CD4-positive, alpha-beta T cell treated with Interleukin-6 at 100 ng/mL for 8 hours (primary cell): ENCODE results near the gene FSD2.
"Not testable (repeated sequence)": the region's sequence is repeated elsewhere in the genome, so short reads cannot be mapped to it uniquely, and the experiment has no call there.

Experiments used
- DNase-seq: peaks from one replicate; pipeline ENCODE4 v3.0.0-alpha.2; 2020; ENCODE audit warnings: mixed read lengths, low spot score

Gene FSD2

DNA sequence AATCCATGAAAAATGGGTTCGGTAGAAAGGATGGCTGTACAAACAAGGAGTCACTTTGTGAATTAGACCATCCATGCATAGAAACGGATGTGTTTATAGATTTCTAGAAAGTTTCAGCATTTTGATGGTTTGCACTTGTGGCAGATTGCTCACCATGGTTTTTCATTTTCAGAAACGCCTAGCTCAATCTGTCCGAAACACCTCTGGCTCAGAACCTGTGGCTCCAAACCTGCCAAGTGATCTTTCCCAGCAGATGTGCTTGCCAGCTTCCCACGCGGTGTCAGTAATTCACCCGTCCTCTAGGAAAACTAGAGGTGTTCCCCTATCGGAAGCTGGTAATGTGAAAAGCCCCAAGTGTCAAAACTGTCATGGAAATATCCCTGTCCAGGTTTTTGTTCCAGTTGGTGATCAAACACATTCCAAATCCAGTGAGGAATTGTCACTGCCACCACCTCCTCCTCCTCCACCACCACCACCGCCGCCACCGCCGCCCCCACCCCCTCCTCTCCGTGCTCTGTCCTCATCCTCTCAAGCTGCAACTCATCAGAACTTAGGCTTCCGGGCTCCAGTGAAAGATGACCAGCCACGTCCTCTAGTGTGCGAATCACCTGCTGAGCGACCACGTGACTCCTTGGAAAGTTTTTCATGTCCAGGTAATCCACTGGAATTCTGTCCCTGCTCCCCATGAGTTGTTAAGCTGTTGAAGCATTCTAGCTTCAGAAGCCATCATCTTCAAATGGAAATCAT lies 24.7 kb upstream of the FSD2 start:
- DNase-seq = no peak

DNA sequence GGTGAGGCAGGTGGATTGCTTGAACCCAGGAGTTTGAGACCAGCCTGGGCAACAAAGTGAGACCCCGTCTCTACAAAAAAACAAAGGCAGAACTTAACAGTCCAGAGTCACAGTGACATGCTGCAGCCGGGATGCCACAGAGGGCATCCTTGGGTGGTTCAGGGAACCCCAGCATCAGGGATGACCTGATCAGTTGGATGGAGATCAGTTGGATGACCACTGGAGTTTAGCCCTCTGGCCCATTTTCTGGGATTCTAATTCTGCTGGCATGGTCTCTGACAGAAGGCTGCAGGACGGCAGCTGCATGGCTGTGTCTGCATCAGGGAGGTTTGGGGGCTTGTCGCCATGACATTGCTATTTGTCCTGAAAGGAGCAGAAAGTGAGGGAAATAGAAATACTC lies 23.4 kb upstream of the FSD2 start:
- DNase-seq = no peak

GRCh38 chr15:82828075-82828474 lies 22.2 kb upstream of the FSD2 start:
- DNase-seq = no peak

DNA sequence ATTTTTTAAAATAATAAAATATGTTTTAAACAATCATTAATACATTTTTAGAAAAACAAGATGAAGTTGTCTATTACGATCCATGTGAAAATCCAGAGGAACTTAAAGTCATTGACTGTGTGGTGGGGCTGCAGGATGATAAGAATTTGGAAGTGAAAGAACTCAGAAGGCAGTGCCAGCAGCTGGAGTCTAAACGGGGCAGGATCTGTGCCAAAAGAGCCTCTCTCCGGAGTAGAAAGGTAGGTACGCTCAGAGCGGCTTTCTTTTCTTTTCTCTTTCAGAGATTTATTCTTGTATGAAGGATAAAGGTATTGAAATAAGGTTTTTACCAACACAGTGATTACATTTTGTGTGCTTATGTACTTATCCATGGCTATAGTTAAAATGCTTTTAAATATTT lies 17.2 kb upstream of the FSD2 start:
- no peak for DNase-seq

GRCh38 chr15:82821851-82822250 lies 16.0 kb upstream of the FSD2 start:
- not testable (repeated sequence) for DNase-seq

GRCh38 chr15:82821396-82821795 lies 15.5 kb upstream of the FSD2 start:
- not testable (repeated sequence) for DNase-seq

- no peak for DNase-seq
These were observed 14.3 kb upstream of the FSD2 start for GRCh38 chr15:82820128-82820527.

- DNase-seq = no peak
These were observed 7.1 kb upstream of the FSD2 start for GRCh38 chr15:82812994-82813393.

DNA sequence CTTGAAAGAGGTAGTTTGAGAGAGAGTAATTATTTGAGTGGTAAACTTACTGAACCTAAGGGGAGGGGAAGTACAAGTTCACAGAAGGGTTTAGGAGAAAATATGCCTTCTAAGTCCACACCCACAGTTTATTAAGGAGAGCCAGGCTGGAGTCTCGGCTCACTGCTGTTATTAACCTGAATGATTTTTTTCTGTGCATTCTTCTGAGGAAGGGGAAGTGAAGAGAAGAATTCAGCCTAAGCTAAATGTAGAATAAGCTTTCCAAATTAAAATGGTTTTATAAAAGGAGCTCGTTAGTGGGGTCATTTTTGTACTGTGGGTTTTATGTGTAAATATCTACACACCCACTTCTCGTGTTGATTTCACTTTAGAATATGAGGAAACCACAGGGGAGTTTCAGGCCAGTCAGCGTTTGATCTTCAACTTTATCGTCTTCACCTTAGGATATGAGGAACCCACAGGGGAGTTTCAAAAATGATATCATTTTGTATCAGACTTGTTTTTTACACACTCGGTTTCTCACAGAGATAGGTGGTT lies 5.1 kb upstream of the FSD2 start:
- DNase-seq = peak; percentile 67

DNA sequence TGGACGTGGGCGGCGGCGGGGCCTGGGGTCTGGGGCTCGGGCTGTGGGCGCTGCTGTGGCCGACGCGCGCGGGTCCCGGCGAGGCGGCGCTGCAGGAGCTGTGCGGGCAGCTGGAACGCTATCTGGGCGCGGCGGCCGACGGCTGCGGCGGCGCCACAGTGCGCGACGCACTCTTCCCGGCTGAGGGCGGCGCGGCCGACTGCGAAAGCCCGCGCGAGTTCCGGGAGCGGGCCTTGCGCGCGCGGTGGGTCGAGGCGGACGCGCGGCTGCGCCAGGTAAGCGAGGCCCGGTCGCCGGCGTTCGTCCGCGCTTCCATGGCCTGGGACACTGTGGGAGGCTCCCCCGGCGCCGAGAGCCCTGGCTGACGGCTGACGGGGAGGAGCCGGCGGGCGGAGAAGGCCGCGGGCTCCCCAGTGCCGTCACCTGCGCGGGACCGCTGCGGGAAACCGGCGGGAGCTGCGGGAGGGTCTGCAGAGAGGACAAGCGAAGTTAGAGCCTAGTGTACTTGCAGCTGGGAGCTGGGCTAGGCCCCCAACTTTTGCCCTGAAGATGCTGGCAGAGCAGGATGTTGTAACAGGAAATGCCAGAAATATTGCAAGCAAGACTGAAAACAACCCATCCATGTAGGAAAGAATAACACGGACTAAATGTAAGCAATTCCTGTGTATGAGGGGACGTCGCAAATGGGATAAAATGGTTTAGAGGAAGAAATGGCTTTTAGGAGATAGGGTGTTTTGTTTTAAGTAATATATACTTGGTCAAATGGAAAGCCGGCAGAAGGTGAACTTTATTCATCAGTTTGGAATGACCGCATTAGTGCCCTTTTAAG lies 4.4 kb upstream of the FSD2 start:
- DNase-seq = peak; percentile 20

DNA sequence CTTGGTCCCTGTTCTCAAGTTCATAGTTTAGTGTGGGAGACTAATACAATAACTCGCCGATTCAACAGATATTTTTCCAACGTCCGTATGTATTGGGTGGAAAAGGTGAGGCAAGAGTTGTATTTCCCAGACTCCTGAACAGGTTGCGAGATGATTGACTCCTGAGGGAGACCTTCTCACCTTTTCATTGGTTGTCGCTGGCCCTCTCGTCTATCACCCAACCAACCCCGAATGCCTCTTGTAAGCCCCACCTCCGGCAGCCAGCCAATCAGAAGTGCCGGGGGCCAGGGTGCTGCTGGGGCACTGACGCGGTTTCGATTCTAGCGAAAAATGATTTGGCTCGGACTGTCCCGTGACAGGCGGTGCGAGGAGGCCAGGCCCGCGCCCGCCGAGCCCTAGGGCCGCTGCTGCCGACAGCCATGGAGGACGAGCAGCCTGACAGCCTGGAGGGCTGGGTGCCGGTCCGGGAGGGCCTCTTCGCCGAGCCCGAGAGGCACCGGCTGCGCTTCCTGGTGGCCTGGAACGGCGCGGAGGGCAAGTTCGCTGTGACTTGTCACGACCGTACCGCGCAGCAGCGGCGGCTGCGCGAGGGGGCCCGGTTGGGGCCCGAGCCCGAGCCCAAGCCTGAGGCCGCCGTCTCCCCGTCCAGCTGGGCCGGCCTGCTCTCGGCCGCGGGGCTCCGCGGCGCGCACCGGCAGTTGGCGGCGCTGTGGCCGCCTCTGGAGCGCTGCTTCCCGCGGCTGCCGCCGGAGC lies 3.6 kb upstream of the FSD2 start, which contains the start of gene WHAMM:
Gene WHAMM (plus strand): TSS at position 321 of the 753 bp plus-strand sequence. CDS start 99 bp downstream, at position 420.
- peak; percentile 96 for DNase-seq

DNA sequence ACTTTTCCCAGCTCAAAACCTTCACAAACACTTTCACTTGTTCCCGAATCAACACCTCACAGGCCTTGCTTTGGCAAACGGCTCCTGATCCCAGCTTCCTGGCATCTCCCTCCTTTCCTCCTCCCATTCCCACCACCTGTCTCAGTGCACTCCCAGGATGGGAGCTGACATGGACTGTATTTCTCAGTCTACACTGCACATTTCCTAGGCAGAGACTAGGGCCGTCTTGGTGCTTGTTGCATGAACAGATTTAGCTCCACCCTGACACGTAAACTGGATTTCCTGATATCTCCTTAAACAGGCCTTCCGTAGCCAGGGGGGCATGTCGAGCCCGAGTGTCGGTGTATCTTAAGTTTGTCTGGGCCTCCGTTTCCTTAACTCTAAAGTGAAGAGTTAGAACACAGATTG lies 2.8 kb upstream of the FSD2 start:
- no peak for DNase-seq

GRCh38 chr15:82807920-82808633 lies 2.2 kb upstream of the FSD2 start:
- no peak for DNase-seq

GRCh38 chr15:82804575-82804949 lies 1.3 kb downstream of the FSD2 start:
- no peak for DNase-seq

- no peak for DNase-seq
These were observed 1.9 kb downstream of the FSD2 start for GRCh38 chr15:82803793-82804574.

GRCh38 chr15:82802497-82802896 lies 3.4 kb downstream of the FSD2 start:
- DNase-seq = no peak

- DNase-seq = no peak
These were observed 6.6 kb downstream of the FSD2 start for GRCh38 chr15:82799183-82799841.

- DNase-seq = no peak
These were observed 7.2 kb downstream of the FSD2 start for GRCh38 chr15:82798531-82799166.

- DNase-seq = no peak
These were observed 7.8 kb downstream of the FSD2 start for GRCh38 chr15:82798104-82798503.

DNA sequence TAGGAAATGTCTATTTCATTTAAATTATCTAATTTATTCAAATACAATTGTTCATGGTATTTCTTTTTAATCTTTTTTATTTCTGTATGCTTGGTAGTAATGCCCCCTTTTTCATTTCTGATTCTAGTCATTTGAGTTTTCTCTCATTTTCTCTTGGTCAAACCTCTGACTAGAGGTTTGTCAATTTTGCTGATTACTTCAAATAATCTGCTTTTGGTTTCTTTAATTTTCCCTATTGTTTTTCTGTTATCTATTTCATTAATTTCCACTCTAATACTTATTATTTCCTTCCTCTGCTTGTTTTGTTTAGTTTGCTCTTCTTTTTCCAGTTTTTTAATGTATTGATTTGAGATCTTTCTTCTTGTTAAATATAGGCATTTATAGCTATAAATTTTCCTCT lies 12.1 kb downstream of the FSD2 start:
- DNase-seq = no peak
